H1 (cell line): ENCODE results near the gene SYP. TPM values are rescaled to one million over a fixed set of nuclear protein-coding genes. Genes with fewer than 3 reads are reported as not detected.

Source experiments
- CTCF ChIA-PET: fragments of 300-600 bp; sonication (Branson Sonifier 250); formaldehyde crosslinking; loops from one replicate; lab custom pipeline; 2021; ENCODE audit not compliant: partially characterized antibody; lab: Charles Lee
- POLR2A ChIA-PET: fragments of 300-600 bp; sonication (Branson Sonifier 250); formaldehyde crosslinking; loops from one replicate; lab custom pipeline; 2021; ENCODE audit warnings: inconsistent platforms; ENCODE audit not compliant: partially characterized antibody; lab: Charles Lee
- DNase-seq, 2 experiments: peaks; one replicate each; pipeline versions ENCODE4 v3.0.0 to v3.0.0-alpha.2; 2010 to 2022; ENCODE audit warnings: low spot score in 2 of 2, low read depth in 1 of 2, mixed read lengths in 1 of 2
- FAIRE-seq: peaks from 2 replicates; lab custom pipeline; 2011; peaks lifted over from hg19 to GRCh38; lab: Jason Lieb, UNC
- H2AFZ ChIP-seq: 2 replicates; pipeline ENCODE4 v1.8.1; 2012; ENCODE audit warnings: low read length, inconsistent platforms
- H2AK5ac ChIP-seq: 2 replicates; pipeline ENCODE4 v1.6.1; 2013; ENCODE audit warnings: low read depth, low read length
- H2BK120ac ChIP-seq: replicated peaks from 2 replicates; pipeline ENCODE3; 2013; ENCODE audit warnings: low read depth, low read length, inconsistent platforms
- H2BK12ac ChIP-seq: 2 replicates; pipeline ENCODE4 v1.6.1; 2013; ENCODE audit warnings: low read depth, low read length
- H2BK15ac ChIP-seq: 2 replicates; pipeline ENCODE4 v1.6.1; 2013; ENCODE audit warnings: low read length
- H2BK20ac ChIP-seq: 2 replicates; pipeline ENCODE4 v1.6.1; 2013; ENCODE audit warnings: low read length
- H2BK5ac ChIP-seq: 2 replicates; pipeline ENCODE4 v1.6.1; 2013; ENCODE audit warnings: low read depth, low read length
- H3K14ac ChIP-seq: 2 replicates; pipeline ENCODE4 v1.6.1; 2013; ENCODE audit warnings: inconsistent platforms; ENCODE audit not compliant: insufficient read length
- H3K18ac ChIP-seq: 2 replicates; pipeline ENCODE4 v1.6.1; 2013; ENCODE audit warnings: low read length; ENCODE audit errors: extremely low read depth
- H3K23ac ChIP-seq: 2 replicates; pipeline ENCODE4 v1.6.1; 2013; ENCODE audit warnings: inconsistent platforms; ENCODE audit not compliant: insufficient read length
- H3K23me2 ChIP-seq: 2 replicates; pipeline ENCODE4 v1.6.1; 2013; ENCODE audit warnings: low read depth, low read length
- H3K27ac ChIP-seq: 2 replicates; pipeline ENCODE4 v1.6.1; 2011; ENCODE audit warnings: low read depth, low read length, inconsistent platforms
- H3K27me3 ChIP-seq, 4 experiments: replicated peaks in 1 of 4; 1 replicate in 1 of 4; 2 replicates in 3 of 4; pipeline versions ENCODE4 v1.6.1 to v1.8.1; 2011 to 2013; ENCODE audit warnings: low read length in 3 of 4, mild to moderate bottlenecking in 3 of 4, inconsistent platforms in 2 of 4, mixed read lengths in 2 of 4, moderate library complexity in 1 of 4; ENCODE audit not compliant: control insufficient read depth in 3 of 4, insufficient read depth in 3 of 4; ENCODE audit errors: extremely low read depth in 1 of 4
- H3K36me3 ChIP-seq, 4 experiments: 2 replicates each; pipeline versions ENCODE4 v1.6.1 to v1.8.1; 2011 to 2013; ENCODE audit warnings: mild to moderate bottlenecking in 4 of 4, low read length in 3 of 4, moderate library complexity in 2 of 4, control low read depth in 1 of 4, inconsistent platforms in 1 of 4; ENCODE audit not compliant: insufficient read depth in 4 of 4, control insufficient read depth in 2 of 4
- H3K4ac ChIP-seq: replicated peaks from 2 replicates; pipeline ENCODE3; 2013; ENCODE audit warnings: low read length, low read depth, mixed read lengths, inconsistent platforms; ENCODE audit not compliant: insufficient read length
- H3K4me1 ChIP-seq, 4 experiments: replicated peaks in 1 of 4; 1 replicate in 1 of 4; 2 replicates in 3 of 4; pipeline versions ENCODE4 v1.6.1 to v1.8.1; 2011 to 2013; ENCODE audit warnings: low read length in 3 of 4, inconsistent platforms in 2 of 4, mixed read lengths in 1 of 4; ENCODE audit not compliant: insufficient read depth in 4 of 4, control insufficient read depth in 3 of 4
- H3K4me2 ChIP-seq, 2 experiments: 2 replicates each; pipeline versions ENCODE4 v1.6.1 to v1.8.1; 2011 to 2013; ENCODE audit warnings: low read depth in 2 of 2, low read length in 2 of 2, control low read depth in 1 of 2, inconsistent platforms in 1 of 2, mild to moderate bottlenecking in 1 of 2; ENCODE audit not compliant: insufficient read depth in 1 of 2
- H3K4me3 ChIP-seq, 4 experiments: fragments of 200-600, 300-600 bp in 1 of 4; sonication (generic), shearing (Covaris generic), sonication (Bioruptor Twin) in 1 of 4; 2 replicates each; pipeline versions ENCODE4 v1.5.1 to v1.8.1; 2011 to 2016; ENCODE audit warnings: low read length in 4 of 4, low read depth in 3 of 4, control low read depth in 2 of 4, inconsistent platforms in 2 of 4, mild to moderate bottlenecking in 2 of 4, mixed read lengths in 1 of 4, moderate library complexity in 1 of 4; ENCODE audit not compliant: insufficient read depth in 2 of 4; ENCODE audit errors: extremely low read depth in 1 of 4
- H3K56ac ChIP-seq: replicated peaks from 2 replicates; pipeline ENCODE3; 2013; ENCODE audit warnings: low read depth, mild to moderate bottlenecking, mixed read lengths, low read length, inconsistent platforms; ENCODE audit not compliant: insufficient read length
- H3K79me1 ChIP-seq: 2 replicates; pipeline ENCODE4 v1.6.1; 2013; ENCODE audit warnings: low read depth, low read length, control low read depth
- H3K79me2 ChIP-seq, 2 experiments: 2 replicates each; pipeline versions ENCODE4 v1.6.1 to v1.8.1; 2012 to 2013; ENCODE audit warnings: low read length in 2 of 2, mild to moderate bottlenecking in 2 of 2, inconsistent platforms in 1 of 2; ENCODE audit not compliant: insufficient read depth in 2 of 2, control insufficient read depth in 1 of 2
- H3K9ac ChIP-seq, 4 experiments: replicated peaks in 1 of 4; 1 replicate in 1 of 4; 2 replicates in 3 of 4; pipeline versions ENCODE4 v1.6.1 to v1.8.1; 2011 to 2013; ENCODE audit warnings: low read depth in 3 of 4, low read length in 3 of 4, control low read depth in 2 of 4, mild to moderate bottlenecking in 2 of 4, moderate library complexity in 2 of 4, inconsistent platforms in 1 of 4; ENCODE audit errors: extremely low read depth in 1 of 4
- H3K9me3 ChIP-seq, 2 experiments: 2 replicates each; pipeline versions ENCODE4 v1.6.1 to v1.8.1; 2012 to 2013; ENCODE audit warnings: mild to moderate bottlenecking in 2 of 2, moderate library complexity in 2 of 2, control low read depth in 1 of 2, inconsistent platforms in 1 of 2, low read depth in 1 of 2, low read length in 1 of 2, mixed read lengths in 1 of 2; ENCODE audit not compliant: insufficient read depth in 2 of 2
- H4K20me1 ChIP-seq, 2 experiments: replicated peaks in 1 of 2; 2 replicates each; pipeline versions ENCODE3 to v1.8.1; 2011 to 2013; ENCODE audit warnings: inconsistent platforms in 2 of 2, low read length in 2 of 2, mild to moderate bottlenecking in 1 of 2; ENCODE audit not compliant: insufficient read depth in 2 of 2, control insufficient read depth in 1 of 2
- H4K5ac ChIP-seq: 2 replicates; pipeline ENCODE4 v1.6.1; 2013; ENCODE audit warnings: low read length, low read depth, mixed read lengths, inconsistent platforms; ENCODE audit not compliant: insufficient read length
- H4K8ac ChIP-seq: 2 replicates; pipeline ENCODE4 v1.8.0; 2013; ENCODE audit warnings: mild to moderate bottlenecking, moderate library complexity, low read length, inconsistent platforms; ENCODE audit not compliant: insufficient read depth; ENCODE audit errors: extremely low read depth
- H4K91ac ChIP-seq: replicated peaks from 2 replicates; pipeline ENCODE3; 2013; ENCODE audit warnings: low read length, mixed read lengths, inconsistent platforms; ENCODE audit not compliant: insufficient read length
- CTBP2 ChIP-seq: IDR thresholded peaks from 2 replicates; pipeline ENCODE4 v1.7.0; 2011; ENCODE audit warnings: borderline replicate concordance, mild to moderate bottlenecking, moderate library complexity, mixed read lengths, low read length; ENCODE audit not compliant: insufficient read depth, insufficient read length
- POLR2A ChIP-seq, 2 experiments: IDR thresholded peaks; 1 replicate in 1 of 2; 2 replicates in 1 of 2; pipeline ENCODE4 v1.6.1; 2011; ENCODE audit warnings: low read depth in 2 of 2, low read length in 2 of 2, mild to moderate bottlenecking in 2 of 2; ENCODE audit errors: control extremely low read depth in 1 of 2
- WGBS, 2 experiments: shearing (Covaris generic) in 1 of 2; methylation state at CpG; one replicate each; pipeline versions ENCODE4 v1.1.6 to v1.1.7; 2013 to 2015; ENCODE audit warnings: low lambda C conversion rate in 2 of 2, mixed read lengths in 2 of 2, inconsistent platforms in 1 of 2, low coverage in 1 of 2, missing lambda C conversion rate in 1 of 2; ENCODE audit not compliant: insufficient replicate concordance in 2 of 2, insufficient coverage in 1 of 2, insufficient read length in 1 of 2; ENCODE audit errors: extremely low coverage in 1 of 2, missing lambda C conversion rate in 1 of 2; 5-methylcytosine and 5-hydroxymethylcytosine counted together
- polyA plus RNA-seq, 7 experiments: library from polyadenylated mRNA; depleted of rRNA in 3 of 7; stranded (reverse) in 5 of 7; unstranded in 2 of 7; fragments of >200 nt in 5 of 7; fragments of 200-250 nt in 2 of 7; gene quantifications; 1 replicate in 5 of 7; 2 replicates in 1 of 7; 4 replicates in 1 of 7; pipeline versions ENCODE4 v1.2.1 to v1.2.3, GENCODE V29; 2011 to 2013; ENCODE audit warnings: missing spikeins in 2 of 7, mixed read lengths in 2 of 7
- total RNA-seq: library from RNA; stranded (reverse); fragmentation: NEBNext Ultra II Directional; extraction: Animal tissue kit (Norgen Biotek cat#: 25700); gene quantifications from 2 replicates; pipeline ENCODE4 v1.2.1, GENCODE V29; 2021
- TF ChIP-seq, protein P1 (sequence below): IDR thresholded peaks from 2 replicates; pipeline ENCODE4 v1.6.1; 2012; ENCODE audit warnings: inconsistent platforms

The SYP gene
- total and polyA plus RNA-seq, 2 of the 8 experiments (the other 6 are each of a cell fraction or from before 2014, with no cell fraction given), result 4.3 to 10.8 TPM

GRCh38 chrX:49233176-49233575 is 33.2 kb upstream of the SYP start, which contains the start of gene CACNA1F:
TSS of gene CACNA1F (minus strand) at chrX:49233340. CDS start at chrX:49233309, 31 bp downstream.
- Histone ChIP-seq H4K5ac (no peak within 1 kb of the TSS), H2BK15ac (no peak within 1 kb of the TSS), H3K9me3 (no peaks in the 10 kb centered on the region), H3K9ac (no peak within 1 kb of the TSS), H2BK20ac (no peak within 1 kb of the TSS), H3K79me2 (no peaks in the 10 kb centered on the region), H3K23ac (no peak within 1 kb of the TSS), H3K36me3 (no peaks in the 10 kb centered on the region), H3K4me1 (peaks cover 0 to 6% (median 2%) of the 10 kb centered on the region in 4 experiments; a peak in 2 of 7 replicates), H3K23me2 (peaks cover 9% of the 10 kb centered on the region; the same call in 1 of the 2 replicates), H3K27ac (no peak within 1 kb of the TSS), H3K79me1 (no peaks in the 10 kb centered on the region), H2AFZ (no peak within 1 kb of the TSS), H3K18ac (no peak within 1 kb of the TSS), H4K91ac (no peak within 1 kb of the TSS), H2BK12ac (no peak within 1 kb of the TSS), H3K56ac (no peak within 1 kb of the TSS), H2AK5ac (no peak within 1 kb of the TSS), H2BK120ac (no peak within 1 kb of the TSS), H4K8ac (no peak within 1 kb of the TSS), H3K14ac (no peak within 1 kb of the TSS)
- POLR2A ChIA-PET, result no interaction called here
- DNase-seq, result no peak
- CTCF ChIA-PET, result no interaction called here
- 75% methylated on average over 4 of the region's 9 CpGs; no CpG with 5 or more reads in 1 of the 2 experiments for WGBS, 2 experiments
- TF ChIP-seq, protein P1, sequence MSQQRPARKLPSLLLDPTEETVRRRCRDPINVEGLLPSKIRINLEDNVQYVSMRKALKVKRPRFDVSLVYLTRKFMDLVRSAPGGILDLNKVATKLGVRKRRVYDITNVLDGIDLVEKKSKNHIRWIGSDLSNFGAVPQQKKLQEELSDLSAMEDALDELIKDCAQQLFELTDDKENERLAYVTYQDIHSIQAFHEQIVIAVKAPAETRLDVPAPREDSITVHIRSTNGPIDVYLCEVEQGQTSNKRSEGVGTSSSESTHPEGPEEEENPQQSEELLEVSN, result no peak
- TF ChIP-seq CTBP2 (no peak), POLR2A (IDR thresholded peaks at IDR 0.05; ENCODE audit: control extremely low read depth in 1 of 2, low read depth in 2 of 2, low read length in 2 of 2) (no peak)
- TF ChIP-seq, all 59 proteins: peak for 0
- H3K4me2 ChIP-seq, result no peak within 1 kb of the TSS
- H2BK5ac ChIP-seq, result no peak within 1 kb of the TSS
- no peaks in the 10 kb centered on the region for H3K27me3 ChIP-seq
- H4K20me1 ChIP-seq, result no peaks in the 10 kb centered on the region
- no peak within 1 kb of the TSS for H3K4me3 ChIP-seq
- no peak for FAIRE-seq
- H3K4ac ChIP-seq, result no peak within 1 kb of the TSS
